Stomach (tissue), 9 donors: ENCODE results near the gene PTPRM. TPM values are rescaled to one million over a fixed set of nuclear protein-coding genes. Genes with fewer than 3 reads are reported as not detected.
A peak's percentile ranks its signal among the peaks of the same experiment; 100 is the strongest.

ENCODE experiments used
- DNase-seq, 2 donors: peaks; one replicate each; pipeline versions ENCODE4 v3.0.0 to v3.0.0-alpha.2; 2013 to 2019
- H3K27ac ChIP-seq, 5 donors: fragments of 200-600 bp in 4 of 5; sonication (generic) in 4 of 5; one replicate each; pipeline ENCODE4 v1.5.1; 2013 to 2019; ENCODE audit warnings: mild to moderate bottlenecking in 1 of 5, moderate library complexity in 1 of 5
- H3K27me3 ChIP-seq, 3 donors: fragments of 200-600 bp; sonication (generic); one replicate each; pipeline ENCODE4 v1.5.1; 2017 to 2019; ENCODE audit warnings: mixed run types in 1 of 3
- H3K36me3 ChIP-seq, 4 donors: fragments of 200-600 bp; sonication (generic); 1 replicate in 3 of 4; 2 replicates in 1 of 4; pipeline ENCODE4 v1.5.1; 2016 to 2019
- H3K4me1 ChIP-seq, 4 donors: fragments of 200-600 bp; sonication (generic); one replicate each; pipeline ENCODE4 v1.5.1; 2016 to 2019
- H3K4me3 ChIP-seq, 4 donors: fragments of 200-600 bp; sonication (generic) in 3 of 4; one replicate each; pipeline ENCODE4 v1.5.1; 2016 to 2019; ENCODE audit warnings: mild to moderate bottlenecking in 1 of 4
- H3K9me3 ChIP-seq, 4 donors: fragments of 200-600 bp; sonication (generic); one replicate each; pipeline ENCODE4 v1.5.1; 2016 to 2019
- EP300 ChIP-seq: sonication (generic); formaldehyde crosslinking; IDR thresholded peaks from one replicate; pipeline ENCODE4 v1.6.1; 2017; ENCODE audit warnings: antibody characterized with exemption
- POLR2A ChIP-seq, 4 donors: fragments of 450-650 bp; IDR thresholded peaks; one replicate each; pipeline ENCODE4 v1.6.1; 2016; ENCODE audit warnings: antibody characterized with exemption in 4 of 4, control low read depth in 2 of 4, mild to moderate bottlenecking in 1 of 4, moderate library complexity in 1 of 4
- POLR2AphosphoS5 ChIP-seq, 3 donors: sonication (generic); formaldehyde crosslinking; IDR thresholded peaks; one replicate each; pipeline ENCODE4 v1.6.1; 2016; ENCODE audit warnings: antibody characterized with exemption in 3 of 3
- WGBS, 5 donors: extraction: QIAGEN DNeasy Blood & Tissue Kit in 3 of 5; methylation state at CpG; one replicate each; pipeline versions ENCODE4 v1.1.5 to v1.1.7; 2013 to 2018; 5-methylcytosine and 5-hydroxymethylcytosine counted together
- intact Hi-C: fragments of 100-400 bp; cut with DNase I; formaldehyde crosslinking; loops from one replicate; pipeline ENCODE4 v1.15.1; 2023; ENCODE audit warnings: low total_unique reads
- polyA plus RNA-seq, 3 donors: library from polyadenylated mRNA; stranded (reverse); fragments of 200-250 nt; gene quantifications; one replicate each; pipeline ENCODE4 v1.2.3, GENCODE V29; 2013
- total RNA-seq, 5 donors: library from RNA; depleted of rRNA; stranded (reverse); fragments of >200 nt; gene quantifications; one replicate each; pipeline versions ENCODE4 v1.1.0 to v1.2.3, GENCODE V29; 2014 to 2016
- TF ChIP-seq, protein P1 (sequence below), 7 experiments: fragments of 450-650 bp in 4 of 7; fragments of 200-600 bp in 3 of 7; sonication (generic) in 3 of 7; IDR thresholded peaks; one replicate each; pipeline ENCODE4 v1.5.1; 2016 to 2019; ENCODE audit warnings: antibody characterized with exemption in 7 of 7, control low read depth in 2 of 7, mild to moderate bottlenecking in 1 of 7
- donor health status: healthy with polysubstance abuse.
- donor health status: Bipolar disorder and iron deficiency.
- donor health status: healthy.

The PTPRM gene
- total and polyA plus RNA-seq, 8 donors, result 7.5 to 246 (median 58.2) TPM

DNA sequence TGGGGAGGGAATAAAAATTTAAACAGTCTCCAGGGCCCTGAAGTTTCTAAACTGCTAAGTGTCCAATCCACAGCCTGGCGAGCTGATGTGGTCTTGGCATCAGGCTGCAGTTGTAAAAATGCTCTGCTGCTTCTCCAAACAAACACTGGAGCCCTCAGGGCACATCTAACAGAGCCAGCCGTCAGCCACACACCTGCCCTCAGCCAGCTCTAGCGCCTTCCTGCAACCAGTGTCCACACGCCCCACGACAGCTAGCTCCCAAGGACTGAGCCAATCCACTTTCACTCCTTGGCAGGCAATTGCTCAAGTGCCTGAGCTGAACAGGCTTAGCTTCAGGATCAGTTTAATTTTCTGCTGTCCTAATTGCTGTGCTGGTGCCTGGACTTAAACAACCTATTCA is 595.7 kb downstream of the PTPRM start:
- Histone ChIP-seq H3K4me3 (no peak overlapping the region), H3K27me3 (no peaks in the 10 kb centered on the region), H3K36me3 (peaks cover 0 to 7% (median 2%) of the 10 kb centered on the region in 4 donors), H3K9me3 (peaks cover 0 to 4% (median 2%) of the 10 kb centered on the region in 4 donors), H3K27ac (no peak overlapping the region), H3K4me1 (no peaks in the 10 kb centered on the region)
- TF ChIP-seq POLR2A (IDR thresholded peaks at IDR 0.05) (no peak), EP300 (no peak), POLR2AphosphoS5 (IDR thresholded peaks at IDR 0.05) (no peak)
- TF ChIP-seq, protein P1, sequence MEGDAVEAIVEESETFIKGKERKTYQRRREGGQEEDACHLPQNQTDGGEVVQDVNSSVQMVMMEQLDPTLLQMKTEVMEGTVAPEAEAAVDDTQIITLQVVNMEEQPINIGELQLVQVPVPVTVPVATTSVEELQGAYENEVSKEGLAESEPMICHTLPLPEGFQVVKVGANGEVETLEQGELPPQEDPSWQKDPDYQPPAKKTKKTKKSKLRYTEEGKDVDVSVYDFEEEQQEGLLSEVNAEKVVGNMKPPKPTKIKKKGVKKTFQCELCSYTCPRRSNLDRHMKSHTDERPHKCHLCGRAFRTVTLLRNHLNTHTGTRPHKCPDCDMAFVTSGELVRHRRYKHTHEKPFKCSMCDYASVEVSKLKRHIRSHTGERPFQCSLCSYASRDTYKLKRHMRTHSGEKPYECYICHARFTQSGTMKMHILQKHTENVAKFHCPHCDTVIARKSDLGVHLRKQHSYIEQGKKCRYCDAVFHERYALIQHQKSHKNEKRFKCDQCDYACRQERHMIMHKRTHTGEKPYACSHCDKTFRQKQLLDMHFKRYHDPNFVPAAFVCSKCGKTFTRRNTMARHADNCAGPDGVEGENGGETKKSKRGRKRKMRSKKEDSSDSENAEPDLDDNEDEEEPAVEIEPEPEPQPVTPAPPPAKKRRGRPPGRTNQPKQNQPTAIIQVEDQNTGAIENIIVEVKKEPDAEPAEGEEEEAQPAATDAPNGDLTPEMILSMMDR (IDR thresholded peaks at IDR 0.05), result no peak
- 70 to 81% (median 75%) methylated on average over 5 of the region's 5 CpGs for WGBS, 5 donors
- intact Hi-C loops, result no loop called here
- DNase-seq, result peak in 1 of 2 donors; percentile 22

- Histone ChIP-seq H3K27ac (no peak overlapping the region), H3K4me1 (no peaks in the 10 kb centered on the region), H3K27me3 (no peaks in the 10 kb centered on the region), H3K9me3 (peaks cover 0 to 4% (median 2%) of the 10 kb centered on the region in 4 donors), H3K36me3 (peaks cover 0 to 5% (median 2%) of the 10 kb centered on the region in 4 donors), H3K4me3 (no peak overlapping the region)
- no peak for DNase-seq
- TF ChIP-seq POLR2A (IDR thresholded peaks at IDR 0.05) (no peak), EP300 (no peak), POLR2AphosphoS5 (IDR thresholded peaks at IDR 0.05) (no peak)
- TF ChIP-seq, protein P1 (IDR thresholded peaks at IDR 0.05), result no peak
- intact Hi-C loops, result no loop called here
- WGBS, 5 donors, result 87 to 96% (median 92%) methylated on average over 4 of the region's 4 CpGs
Observed at GRCh38 chr18:8163286-8163959, 596.3 kb downstream of the PTPRM start.

DNA sequence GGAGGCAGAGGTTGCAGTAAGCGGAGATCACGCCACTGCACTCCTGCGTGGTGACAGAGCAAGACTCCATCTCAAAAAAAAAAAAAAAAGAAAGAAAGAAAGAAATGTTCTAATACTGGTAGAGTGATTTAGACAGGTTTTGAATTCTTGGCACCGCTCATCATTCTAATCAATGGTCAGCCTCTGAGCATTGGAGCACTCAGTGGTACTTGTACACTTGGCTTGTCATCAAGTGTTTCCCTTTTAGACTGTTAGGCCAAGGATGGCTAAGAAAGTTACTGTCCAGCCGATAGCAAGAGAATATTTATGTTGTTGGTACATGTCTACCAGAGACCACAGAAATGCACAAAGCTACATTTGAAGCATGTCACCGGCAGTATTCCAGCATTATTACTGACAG is 598.0 kb downstream of the PTPRM start:
- no peak for DNase-seq

GRCh38 chr18:8167026-8167425 is 599.9 kb downstream of the PTPRM start:
- no peak overlapping the region for H3K27ac ChIP-seq
- TF ChIP-seq POLR2AphosphoS5 (IDR thresholded peaks at IDR 0.05) (no peak), EP300 (no peak), POLR2A (IDR thresholded peaks at IDR 0.05) (no peak)
- TF ChIP-seq, protein P1 (IDR thresholded peaks at IDR 0.05), result no peak

More for the DNA sequence above, 598.0 kb downstream of the PTPRM start:
- no peak overlapping the region for H3K4me3 ChIP-seq
- H3K4me1 ChIP-seq, result no peaks in the 10 kb centered on the region
- no peak for TF ChIP-seq POLR2A (IDR thresholded peaks at IDR 0.05)
- H3K36me3 ChIP-seq, result no peaks in the 10 kb centered on the region
- H3K27ac ChIP-seq, result no peak overlapping the region
- WGBS, 5 donors, result 93 to 98% (median 97%) methylated on average over 6 of the region's 6 CpGs
- H3K9me3 ChIP-seq, result no peaks in the 10 kb centered on the region
- no peaks in the 10 kb centered on the region for H3K27me3 ChIP-seq
- intact Hi-C loops, result no loop called here

GRCh38 chr18:8167673-8168072 is 600.6 kb downstream of the PTPRM start:
- TF ChIP-seq EP300 (no peak), POLR2A (IDR thresholded peaks at IDR 0.05) (no peak), POLR2AphosphoS5 (IDR thresholded peaks at IDR 0.05) (no peak)
- TF ChIP-seq, protein P1 (IDR thresholded peaks at IDR 0.05), result no peak
- H3K9me3 ChIP-seq, result no peaks in the 10 kb centered on the region
- no peaks in the 10 kb centered on the region for H3K36me3 ChIP-seq
- intact Hi-C loops, result no loop called here
- no peaks in the 10 kb centered on the region for H3K27me3 ChIP-seq
- 86 to 92% (median 86%) methylated on average over 4 of the region's 4 CpGs for WGBS, 5 donors
- no peaks in the 10 kb centered on the region for H3K4me1 ChIP-seq
- DNase-seq, result no peak
- H3K27ac ChIP-seq, result no peak overlapping the region
- H3K4me3 ChIP-seq, result no peak overlapping the region

More at GRCh38 chr18:8167026-8167425, 599.9 kb downstream of the PTPRM start:
- Histone ChIP-seq H3K9me3 (no peaks in the 10 kb centered on the region), H3K4me3 (no peak overlapping the region), H3K36me3 (no peaks in the 10 kb centered on the region), H3K4me1 (no peaks in the 10 kb centered on the region), H3K27me3 (no peaks in the 10 kb centered on the region)
- no peak for DNase-seq
- 91 to 97% (median 94%) methylated on average over 2 of the region's 2 CpGs for WGBS, 5 donors
- intact Hi-C loops, result no loop called here
